Ectodermal cell (in vitro differentiated cells): Measurements from ENCODE around the gene SPATA17.

Experiments used
- H3K27ac ChIP-seq: 2 replicates; pipeline ENCODE4 v1.7.0; 2013; ENCODE audit warnings: mild to moderate bottlenecking, low read depth, low read length; ENCODE audit not compliant: insufficient read depth, poor library complexity, severe bottlenecking
- H3K27me3 ChIP-seq: 2 replicates; pipeline ENCODE4 v1.7.0; 2013; ENCODE audit warnings: mild to moderate bottlenecking, low read length; ENCODE audit not compliant: insufficient read depth, control insufficient read depth, poor library complexity, severe bottlenecking
- H3K36me3 ChIP-seq: one replicate; pipeline ENCODE4 v1.7.0; 2013; ENCODE audit warnings: low read length; ENCODE audit not compliant: control insufficient read depth, insufficient read depth
- H3K4me1 ChIP-seq: one replicate; pipeline ENCODE4 v1.7.0; 2013; ENCODE audit warnings: low read length; ENCODE audit not compliant: control insufficient read depth, insufficient read depth
- H3K4me3 ChIP-seq: 2 replicates; pipeline ENCODE4 v1.7.0; 2013; ENCODE audit warnings: low read depth, low read length, control low read depth; ENCODE audit not compliant: insufficient read depth
- H3K9me3 ChIP-seq: 2 replicates; pipeline ENCODE4 v1.7.0; 2013; ENCODE audit warnings: mild to moderate bottlenecking, low read length, moderate library complexity; ENCODE audit not compliant: control insufficient read depth
- WGBS, 2 experiments: methylation state at CpG; one replicate each; pipeline ENCODE4 v1.1.7; 2013; ENCODE audit warnings: missing lambda C conversion rate in 2 of 2; 5-methylcytosine and 5-hydroxymethylcytosine counted together

Gene SPATA17

DNA sequence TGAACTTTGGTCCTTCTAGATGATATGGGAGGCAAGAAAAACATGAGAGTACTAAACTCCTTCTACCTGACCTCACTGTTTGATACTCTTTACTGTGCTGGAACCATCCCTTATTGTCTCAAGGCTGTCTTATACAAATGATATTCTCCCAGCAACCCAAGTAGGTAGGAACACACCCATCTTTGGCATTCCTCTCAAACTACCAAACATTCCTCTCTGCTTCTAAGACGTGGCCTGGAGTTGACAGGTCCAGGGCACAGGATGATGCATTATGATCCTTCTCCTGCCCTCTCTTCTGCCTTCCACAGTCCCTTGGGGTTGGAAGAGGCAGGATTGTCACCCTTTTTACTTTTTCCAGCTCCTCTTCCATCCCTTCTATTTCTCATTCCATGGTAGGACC, 90.5 kb downstream of the SPATA17 start:
- Histone ChIP-seq H3K9me3 (no peaks in the 10 kb centered on the region), H3K36me3 (no peaks in the 10 kb centered on the region), H3K27ac (no peak overlapping the region), H3K4me1 (no peaks in the 10 kb centered on the region), H3K4me3 (no peak overlapping the region), H3K27me3 (no peaks in the 10 kb centered on the region)
- WGBS, 2 experiments, result 67 to 74% methylated on average over 1 of the region's 1 CpG

DNA sequence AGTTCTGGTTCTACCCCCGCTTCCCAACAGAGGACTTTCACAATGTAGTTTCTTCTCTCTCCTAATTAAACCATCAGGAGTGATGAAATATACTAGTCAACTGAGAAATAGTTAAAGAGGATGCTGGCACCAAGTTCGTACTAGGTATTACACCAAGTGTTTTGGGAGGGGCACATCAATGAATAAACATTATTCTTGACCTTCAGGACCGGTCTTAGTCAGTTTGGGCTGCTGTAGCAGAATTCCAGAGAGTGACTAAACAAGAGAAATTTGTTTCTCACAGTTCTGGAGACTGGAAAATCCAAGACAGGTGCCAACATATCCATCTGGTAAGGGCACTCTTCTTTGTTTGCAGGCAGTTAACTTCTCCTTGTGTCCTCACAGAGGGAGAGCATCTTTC, 103.8 kb downstream of the SPATA17 start:
- Histone ChIP-seq H3K27me3 (no peaks in the 10 kb centered on the region), H3K27ac (no peak overlapping the region), H3K9me3 (no peaks in the 10 kb centered on the region), H3K4me1 (no peaks in the 10 kb centered on the region), H3K4me3 (no peak overlapping the region), H3K36me3 (no peaks in the 10 kb centered on the region)
- WGBS, 2 experiments, result 86 to 95% methylated on average over 3 of the region's 3 CpGs

DNA sequence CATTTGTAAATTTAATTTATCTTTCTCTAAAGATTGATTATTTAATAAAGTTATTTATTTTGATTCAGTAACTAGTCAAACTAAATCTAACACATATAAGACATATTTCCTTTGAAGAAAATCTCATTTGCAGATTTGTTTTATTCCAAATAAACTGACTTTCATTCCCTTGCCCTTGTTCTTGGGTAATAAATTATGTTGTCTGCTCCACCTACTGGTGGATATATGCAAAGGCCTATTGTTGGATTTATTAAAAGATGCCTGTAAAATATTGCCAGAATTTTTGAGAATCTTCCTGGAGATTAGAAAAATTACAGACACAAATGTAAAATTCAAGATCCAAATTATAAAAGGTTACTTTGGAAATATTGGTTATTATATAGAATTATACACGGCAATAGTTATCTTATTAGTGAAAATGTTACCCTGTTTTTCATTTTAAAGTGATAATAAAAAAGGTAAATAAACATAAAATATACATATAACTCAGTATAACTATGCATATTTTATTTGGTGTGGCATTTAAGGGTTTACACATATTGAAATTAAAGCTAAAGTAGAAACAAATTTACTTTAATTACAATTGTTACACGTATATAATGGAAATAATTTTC, 116.1 kb downstream of the SPATA17 start:
- no peaks in the 10 kb centered on the region for H3K27me3 ChIP-seq
- WGBS, 2 experiments, result no CpG with 5 or more reads among the region's 2 CpGs
- H3K27ac ChIP-seq, result no peak overlapping the region
- no peaks in the 10 kb centered on the region for H3K9me3 ChIP-seq
- H3K4me1 ChIP-seq, result no peaks in the 10 kb centered on the region
- no peaks in the 10 kb centered on the region for H3K36me3 ChIP-seq
- no peak overlapping the region for H3K4me3 ChIP-seq

- Histone ChIP-seq H3K27me3 (no peaks in the 10 kb centered on the region), H3K9me3 (no peaks in the 10 kb centered on the region), H3K27ac (no peak overlapping the region), H3K4me1 (no peaks in the 10 kb centered on the region), H3K36me3 (no peaks in the 10 kb centered on the region), H3K4me3 (no peak overlapping the region)
Observed at GRCh38 chr1:217769768-217770167, 138.6 kb downstream of the SPATA17 start.

- Histone ChIP-seq H3K27ac (no peak overlapping the region), H3K4me1 (no peaks in the 10 kb centered on the region), H3K4me3 (no peak overlapping the region), H3K36me3 (no peaks in the 10 kb centered on the region), H3K27me3 (no peaks in the 10 kb centered on the region), H3K9me3 (no peaks in the 10 kb centered on the region)
- 53 to 89% methylated on average over 2 to 3 of the region's 3 CpGs for WGBS, 2 experiments
Observed at GRCh38 chr1:217770918-217771317, 139.8 kb downstream of the SPATA17 start.

DNA sequence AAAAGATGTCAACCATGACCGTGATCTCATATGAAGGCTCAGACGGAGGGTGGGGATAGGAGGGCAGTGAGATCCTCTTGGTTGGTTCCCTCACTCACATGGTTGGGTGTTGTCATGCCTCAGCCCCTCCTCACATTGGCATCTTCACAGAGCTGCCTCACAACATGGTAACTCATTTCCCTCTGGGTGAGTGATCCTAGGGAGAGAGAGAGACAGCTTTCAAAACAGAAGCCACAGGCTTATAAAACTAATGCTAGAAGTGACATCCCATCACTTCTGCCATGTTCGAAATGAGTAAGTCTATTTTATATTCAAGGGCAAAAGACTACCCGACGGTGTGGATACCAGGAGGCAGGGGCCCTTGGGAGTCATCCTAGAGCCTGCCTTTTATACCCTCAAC, 145.5 kb downstream of the SPATA17 start:
- 95 to 99% methylated on average over 4 to 5 of the region's 5 CpGs for WGBS, 2 experiments
- H3K9me3 ChIP-seq, result no peaks in the 10 kb centered on the region

DNA sequence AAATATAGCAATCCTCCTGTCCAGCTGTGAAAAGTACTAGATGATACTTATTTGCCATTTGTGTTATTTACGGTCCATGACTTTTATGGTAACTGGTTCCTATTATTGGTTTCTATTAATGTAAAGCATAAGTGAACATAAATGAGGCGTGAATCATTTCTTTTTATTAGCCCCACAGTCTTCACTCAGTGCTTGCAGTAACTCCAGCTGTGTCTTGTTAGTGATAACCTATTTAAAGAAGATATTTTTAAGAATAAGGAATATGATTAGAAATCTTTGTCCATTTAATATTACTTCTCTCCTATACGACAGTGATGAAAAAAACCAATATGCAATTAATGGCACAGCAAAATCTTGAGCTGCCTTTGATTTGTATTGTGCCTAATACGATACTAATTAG, 149.9 kb downstream of the SPATA17 start:
- Histone ChIP-seq H3K4me1 (no peaks in the 10 kb centered on the region), H3K36me3 (no peaks in the 10 kb centered on the region), H3K27me3 (no peaks in the 10 kb centered on the region), H3K27ac (no peak overlapping the region), H3K4me3 (no peak overlapping the region), H3K9me3 (no peaks in the 10 kb centered on the region)
- 94 to 100% methylated on average over 1 to 4 of the region's 4 CpGs for WGBS, 2 experiments

More for the DNA sequence above, 145.5 kb downstream of the SPATA17 start:
- H3K27ac ChIP-seq, result no peak overlapping the region
- H3K4me3 ChIP-seq, result no peak overlapping the region
- no peaks in the 10 kb centered on the region for H3K36me3 ChIP-seq
- no peaks in the 10 kb centered on the region for H3K27me3 ChIP-seq
- H3K4me1 ChIP-seq, result no peaks in the 10 kb centered on the region

DNA sequence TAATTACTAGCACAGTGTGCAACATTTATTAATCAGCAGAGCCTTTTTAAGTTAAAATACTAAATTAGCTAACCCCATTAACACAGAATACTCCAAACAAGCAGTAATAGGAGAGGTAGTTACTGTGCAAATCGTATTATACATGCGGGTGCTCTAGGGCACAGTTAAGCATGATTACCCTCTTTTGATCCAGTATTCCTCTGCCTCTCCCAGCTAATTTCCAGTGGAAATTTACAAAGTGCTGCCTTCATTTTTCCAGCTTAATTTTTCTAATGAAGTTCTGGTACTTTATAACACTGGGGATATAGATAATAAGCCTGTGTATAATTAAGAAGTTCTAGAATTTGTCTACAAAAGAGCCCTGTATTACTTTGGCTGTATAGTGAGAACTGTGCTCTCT, 159.9 kb downstream of the SPATA17 start:
- H3K9me3 ChIP-seq, result no peaks in the 10 kb centered on the region
- no peaks in the 10 kb centered on the region for H3K4me1 ChIP-seq
- no peak overlapping the region for H3K4me3 ChIP-seq
- H3K36me3 ChIP-seq, result no peaks in the 10 kb centered on the region
- no peaks in the 10 kb centered on the region for H3K27me3 ChIP-seq
- 94 to 100% methylated on average over 2 of the region's 2 CpGs for WGBS, 2 experiments
- no peak overlapping the region for H3K27ac ChIP-seq

- WGBS, 2 experiments, result 96 to 100% methylated on average over 1 of the region's 1 CpG
Observed at GRCh38 chr1:217805792-217806191, 174.6 kb downstream of the SPATA17 start.

DNA sequence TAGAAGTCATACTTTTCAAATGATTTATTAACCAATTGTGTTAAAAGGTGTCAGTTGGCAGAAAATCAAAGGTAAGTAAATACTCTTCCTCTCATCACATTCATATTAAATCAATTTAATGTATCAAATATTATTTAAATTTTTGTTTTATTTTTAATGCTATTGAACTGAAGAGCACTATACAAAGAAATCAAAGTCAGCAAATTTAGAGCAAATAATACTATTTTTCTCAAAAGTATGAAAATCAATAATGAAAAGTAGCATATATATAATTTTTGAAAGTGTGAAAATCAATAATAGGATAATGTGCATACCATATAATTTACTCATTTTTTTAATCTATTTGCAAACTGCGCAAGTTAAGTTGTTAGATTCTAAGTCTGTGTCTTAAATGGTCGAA, 181.0 kb downstream of the SPATA17 start:
- Histone ChIP-seq H3K9me3 (no peaks in the 10 kb centered on the region), H3K4me1 (no peaks in the 10 kb centered on the region)
- WGBS, 2 experiments, result 100% methylated on average over 1 of the region's 2 CpGs

More at GRCh38 chr1:217805792-217806191, 174.6 kb downstream of the SPATA17 start:
- Histone ChIP-seq H3K9me3 (no peaks in the 10 kb centered on the region), H3K4me3 (no peak overlapping the region), H3K27me3 (no peaks in the 10 kb centered on the region), H3K36me3 (no peaks in the 10 kb centered on the region), H3K4me1 (no peaks in the 10 kb centered on the region), H3K27ac (no peak overlapping the region)

DNA sequence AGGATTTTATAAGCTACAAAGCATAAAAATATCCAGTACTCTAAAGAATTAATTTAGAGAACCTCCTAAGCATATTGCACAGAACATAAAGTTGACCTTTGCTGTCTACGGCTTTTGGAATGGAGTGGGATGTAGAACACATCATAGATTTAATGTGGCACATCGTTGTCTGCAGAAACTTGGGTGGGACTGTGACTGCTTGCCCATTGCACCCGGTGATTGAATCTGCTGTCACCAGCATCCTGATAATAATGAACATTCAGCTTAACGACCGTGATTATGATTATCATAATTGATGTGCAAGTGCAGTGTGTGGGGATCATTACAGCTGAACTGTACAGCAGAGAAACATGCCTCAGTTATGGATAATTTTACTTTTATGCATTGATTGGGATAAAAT, 181.9 kb downstream of the SPATA17 start:
- Histone ChIP-seq H3K4me1 (no peaks in the 10 kb centered on the region), H3K27ac (no peak overlapping the region), H3K36me3 (no peaks in the 10 kb centered on the region), H3K9me3 (no peaks in the 10 kb centered on the region), H3K27me3 (no peaks in the 10 kb centered on the region), H3K4me3 (no peak overlapping the region)
- 93 to 97% methylated on average over 5 of the region's 5 CpGs for whole genome bisulfite sequencing, 2 experiments

More for the DNA sequence above, 181.0 kb downstream of the SPATA17 start:
- Histone ChIP-seq H3K27me3 (no peaks in the 10 kb centered on the region), H3K36me3 (no peaks in the 10 kb centered on the region), H3K4me3 (no peak overlapping the region), H3K27ac (no peak overlapping the region)
